ENCODE data around the gene PDK3.

- TF ChIP-seq POLR2AphosphoS5 (IDR thresholded peaks at IDR 0.05) (no peak), POLR2A (IDR thresholded peaks at IDR 0.05) (no peak)
Measured at GRCh38 chrX:24464498-24464835, 619 bp upstream of the PDK3 start.

All from suprapubic skin (tissue), 4 donors.